HUDEP-2 (cell line): ENCODE results near the gene RNU1-2.
"Not testable (repeated sequence)": the region's sequence is repeated elsewhere in the genome, so short reads cannot be mapped to it uniquely, and the experiment has no call there.

Experiments
- DNase-seq, 76 experiments: peaks; one replicate each; lab custom pipeline; 2025; ENCODE audit not compliant: unreplicated experiment in 76 of 76; lab: John Stamatoyannopoulos, UW

The RNU1-2 gene

GRCh38 chr1:16924216-16924918 lies 28.6 kb downstream of the RNU1-2 start:
- no peak for DNase-seq

GRCh38 chr1:16924919-16925477 lies 29.2 kb downstream of the RNU1-2 start:
- no peak for DNase-seq

- DNase-seq, result no peak
Measured at GRCh38 chr1:16925635-16926490, 30.1 kb downstream of the RNU1-2 start.

- DNase-seq, result no peak
Measured at GRCh38 chr1:16926491-16927073, 30.8 kb downstream of the RNU1-2 start.

- no peak for DNase-seq
Measured at GRCh38 chr1:16927256-16927655, 31.5 kb downstream of the RNU1-2 start.

- DNase-seq, result no peak
Measured at GRCh38 chr1:16927711-16928485, 32.1 kb downstream of the RNU1-2 start.

GRCh38 chr1:16929146-16930041 lies 33.6 kb downstream of the RNU1-2 start:
- DNase-seq, result peak in 4 of 76 experiments; percentile 6 to 22 (median 14)

GRCh38 chr1:16931206-16931934 lies 35.6 kb downstream of the RNU1-2 start:
- not testable (repeated sequence) for DNase-seq

- DNase-seq, result not testable (repeated sequence)
Measured at GRCh38 chr1:16933945-16934344, 38.2 kb downstream of the RNU1-2 start.

GRCh38 chr1:16936580-16936979 lies 40.8 kb downstream of the RNU1-2 start:
- DNase-seq, result not testable (repeated sequence)

- no peak for DNase-seq
Measured at GRCh38 chr1:16938351-16939321, 42.9 kb downstream of the RNU1-2 start.

GRCh38 chr1:16939386-16940180 lies 43.8 kb downstream of the RNU1-2 start:
- not testable (repeated sequence) for DNase-seq

GRCh38 chr1:16944038-16944437 lies 48.3 kb downstream of the RNU1-2 start:
- no peak for DNase-seq

- not testable (repeated sequence) for DNase-seq
Measured at GRCh38 chr1:16945512-16945911, 49.7 kb downstream of the RNU1-2 start.
